GM21717 (cell line): ENCODE data around the gene ANK3.

ENCODE experiments used
- ATAC-seq: cut with Tn5 transposase; IDR thresholded peaks from one replicate; pipeline ENCODE4 v1.9.1; 2021; ENCODE audit warnings: mild to moderate bottlenecking, moderate library complexity; ENCODE audit not compliant: unreplicated experiment

The ANK3 gene

DNA sequence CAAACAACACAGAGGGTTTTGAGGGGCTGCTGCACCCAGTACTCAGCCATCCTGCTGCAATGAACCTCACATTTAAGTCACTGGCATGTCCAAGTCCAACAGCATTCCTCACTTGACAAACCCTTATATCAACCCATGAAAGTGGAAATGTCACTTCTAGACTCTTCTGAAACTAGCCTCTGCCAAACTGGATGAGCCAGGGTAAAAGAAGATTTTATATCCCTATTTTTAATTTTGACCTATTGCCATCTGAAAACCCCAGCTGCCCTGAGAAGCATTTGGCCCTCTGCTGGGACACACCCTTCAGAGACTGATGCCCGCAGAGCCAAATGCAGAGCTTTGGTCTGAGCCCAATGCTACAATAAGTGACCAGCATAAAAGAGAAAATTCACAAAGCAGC lies 201.1 kb downstream of the ANK3 start:
- no peak for ATAC-seq

DNA sequence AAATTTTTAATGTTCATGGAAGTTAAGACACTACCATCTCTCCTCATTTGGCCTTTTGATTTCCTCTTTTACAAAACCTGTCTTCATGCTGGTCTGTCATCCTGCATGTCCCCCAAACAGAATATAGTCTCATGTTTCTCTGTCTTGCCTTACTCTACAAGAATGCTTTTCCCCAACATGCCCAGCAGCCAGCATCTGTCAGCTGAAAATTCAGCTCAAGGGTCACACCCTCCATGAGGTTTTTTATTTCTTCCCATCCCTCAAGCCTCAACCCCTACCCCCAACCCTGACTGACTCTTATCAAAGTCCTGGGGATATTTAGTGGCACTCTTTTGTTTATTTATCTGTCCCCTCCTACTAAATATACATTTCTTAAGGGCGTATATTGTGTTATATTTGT lies 202.0 kb downstream of the ANK3 start:
- no peak for ATAC-seq

DNA sequence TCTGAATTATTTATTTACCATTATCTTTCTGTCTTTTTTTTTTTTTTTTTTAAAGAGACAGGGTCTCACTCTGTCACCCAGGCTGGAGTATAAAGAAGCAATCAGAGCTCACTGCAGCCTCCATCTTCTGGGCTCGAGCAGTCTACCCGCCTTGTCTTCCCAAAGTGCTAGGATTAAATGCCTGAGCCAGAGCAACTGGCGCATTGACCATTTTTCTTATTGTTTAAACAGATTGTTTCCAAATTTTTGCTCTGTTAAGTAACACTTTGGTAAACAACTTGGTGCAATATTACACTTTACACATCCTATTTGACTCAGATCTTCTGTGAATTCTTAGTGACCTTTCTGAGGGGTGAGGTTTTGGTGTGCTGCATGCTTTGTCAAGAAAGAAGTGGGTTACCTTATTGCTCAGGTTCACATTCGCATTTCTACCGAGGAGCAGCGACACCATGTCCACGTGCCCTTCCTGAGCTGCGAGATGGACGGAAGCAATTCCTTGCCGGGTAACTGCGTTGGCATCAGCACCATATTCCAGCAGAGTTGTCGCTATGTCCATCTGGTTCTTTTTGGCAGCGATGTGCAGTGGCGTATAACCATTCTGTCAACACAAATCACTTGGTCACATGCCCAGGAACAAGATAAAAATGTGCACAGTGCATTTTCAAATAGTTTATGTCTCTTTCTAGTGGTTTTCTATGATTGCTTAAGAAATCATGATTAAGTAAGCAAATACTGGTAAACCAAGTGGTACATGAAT lies 203.2 kb downstream of the ANK3 start:
- ATAC-seq: no peak

DNA sequence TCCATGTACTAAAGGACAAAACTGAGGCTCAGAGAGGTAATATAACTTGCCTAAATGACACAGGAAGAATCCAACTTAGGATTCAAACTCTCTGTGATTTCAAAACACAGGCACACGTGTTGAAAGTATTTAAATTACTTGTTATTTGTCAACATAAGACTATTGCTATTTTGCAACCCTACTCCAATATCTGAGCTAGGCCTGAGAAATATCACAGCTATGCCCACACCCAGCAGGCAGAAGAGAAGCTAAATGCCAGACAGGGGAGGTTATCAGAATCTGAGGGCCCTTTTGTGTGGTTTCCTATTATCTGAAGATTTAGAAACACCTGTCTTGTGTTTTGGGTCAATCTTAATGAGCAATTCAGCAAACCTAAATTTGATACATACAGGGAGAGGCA lies 204.3 kb downstream of the ANK3 start:
- ATAC-seq: no peak

- ATAC-seq: no peak
Measured at GRCh38 chr10:60182691-60183090, 207.0 kb downstream of the ANK3 start.

GRCh38 chr10:60176925-60177324 lies 212.8 kb downstream of the ANK3 start:
- ATAC-seq: no peak

GRCh38 chr10:60175441-60175971 lies 214.2 kb downstream of the ANK3 start:
- ATAC-seq: no peak

- no peak for ATAC-seq
Measured at GRCh38 chr10:60172363-60172990, 217.2 kb downstream of the ANK3 start.

- no peak for ATAC-seq
Measured at GRCh38 chr10:60171436-60172013, 218.2 kb downstream of the ANK3 start.

GRCh38 chr10:60170250-60170649 lies 219.4 kb downstream of the ANK3 start:
- ATAC-seq: no peak

DNA sequence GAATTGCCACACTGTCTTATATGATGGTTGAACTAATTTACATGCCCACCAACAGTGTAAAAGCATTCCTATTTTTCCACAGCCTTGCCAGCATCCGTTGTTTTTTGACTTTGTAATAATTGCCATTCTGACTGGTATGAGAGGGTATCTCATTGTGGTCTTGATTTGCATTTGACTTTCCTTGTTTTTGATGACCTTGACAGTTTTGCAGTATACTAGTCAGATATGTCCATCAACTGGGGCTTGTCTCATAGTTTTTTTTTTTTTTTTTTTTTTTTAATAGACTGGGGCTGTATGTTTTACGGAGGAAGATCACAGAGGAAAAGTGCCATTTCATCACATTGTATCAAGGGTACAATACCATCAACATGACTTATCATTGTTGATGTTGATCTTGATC lies 220.6 kb downstream of the ANK3 start:
- ATAC-seq: no peak

DNA sequence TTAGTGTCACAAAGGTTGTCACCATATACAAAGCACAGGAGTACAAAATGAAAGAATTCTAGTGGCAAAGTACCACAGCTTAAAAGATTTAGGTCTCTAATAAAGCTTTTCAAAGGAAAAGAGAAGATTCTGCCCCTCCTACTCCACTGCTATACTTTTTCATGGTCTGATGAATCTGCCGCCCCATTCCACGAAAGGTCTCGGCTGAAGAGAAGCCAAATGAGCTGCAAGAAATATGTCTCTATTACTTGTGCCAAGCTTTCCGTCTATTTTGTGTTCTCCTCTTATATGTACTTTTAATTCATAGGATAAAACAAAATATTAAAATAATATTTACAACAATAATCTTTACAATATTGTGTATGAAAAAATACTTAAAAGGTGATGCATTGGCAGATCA lies 222.6 kb downstream of the ANK3 start:
- no peak for ATAC-seq

DNA sequence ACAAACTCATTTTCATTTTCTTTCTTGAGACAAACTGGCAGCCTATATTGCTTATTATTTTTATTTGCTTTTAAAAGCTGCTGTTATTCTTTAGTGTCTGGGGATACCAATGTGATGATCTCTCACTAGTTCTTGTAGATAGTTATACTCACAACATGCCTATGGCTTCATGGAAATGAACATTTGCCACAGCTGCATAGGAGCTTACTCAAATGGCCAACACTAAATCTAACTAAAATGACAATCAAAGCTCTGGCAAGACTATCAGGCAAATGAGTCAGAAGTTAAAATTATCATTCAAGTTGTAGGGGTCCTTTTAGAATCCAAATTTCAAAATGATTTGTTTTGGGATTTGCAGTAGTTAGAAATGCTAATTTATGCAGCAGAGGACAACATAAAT lies 225.9 kb downstream of the ANK3 start:
- no peak for ATAC-seq

- no peak for ATAC-seq
Measured at GRCh38 chr10:60162631-60163030, 227.0 kb downstream of the ANK3 start.

DNA sequence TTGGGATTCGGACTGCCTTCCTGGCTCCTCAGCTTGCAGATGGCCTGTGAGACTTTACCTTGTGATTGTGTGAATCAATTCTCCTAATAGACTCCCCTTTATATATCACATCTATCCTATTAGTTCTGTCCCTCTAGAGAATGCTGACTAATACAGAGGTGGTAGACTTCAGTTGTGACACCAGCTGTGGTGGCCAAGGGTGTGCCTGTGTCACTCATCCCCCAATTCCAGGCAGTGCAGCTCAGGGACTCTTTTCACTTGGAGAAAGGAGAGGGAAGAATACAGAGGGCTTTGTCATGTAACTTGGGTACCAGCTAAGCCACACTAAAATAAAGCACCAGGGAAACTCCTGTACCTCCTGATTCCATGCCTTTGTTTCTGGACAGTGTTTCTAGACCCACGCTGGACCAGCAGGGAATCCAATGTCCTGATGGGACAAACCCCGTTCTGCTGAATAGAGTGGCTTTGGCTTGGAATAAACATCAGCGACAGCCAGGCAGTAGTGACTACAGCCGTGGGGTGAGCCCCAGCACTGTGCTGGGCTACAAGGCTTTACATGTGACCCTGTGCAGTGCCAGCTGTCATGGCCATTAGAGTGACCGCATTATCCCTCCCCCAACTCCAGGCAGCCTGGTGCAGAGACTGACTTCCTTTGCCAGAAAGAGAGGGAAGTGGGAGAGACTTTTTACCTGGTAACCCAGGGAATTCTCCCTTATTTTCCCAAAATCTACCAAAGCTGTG lies 233.6 kb downstream of the ANK3 start:
- ATAC-seq: no peak

DNA sequence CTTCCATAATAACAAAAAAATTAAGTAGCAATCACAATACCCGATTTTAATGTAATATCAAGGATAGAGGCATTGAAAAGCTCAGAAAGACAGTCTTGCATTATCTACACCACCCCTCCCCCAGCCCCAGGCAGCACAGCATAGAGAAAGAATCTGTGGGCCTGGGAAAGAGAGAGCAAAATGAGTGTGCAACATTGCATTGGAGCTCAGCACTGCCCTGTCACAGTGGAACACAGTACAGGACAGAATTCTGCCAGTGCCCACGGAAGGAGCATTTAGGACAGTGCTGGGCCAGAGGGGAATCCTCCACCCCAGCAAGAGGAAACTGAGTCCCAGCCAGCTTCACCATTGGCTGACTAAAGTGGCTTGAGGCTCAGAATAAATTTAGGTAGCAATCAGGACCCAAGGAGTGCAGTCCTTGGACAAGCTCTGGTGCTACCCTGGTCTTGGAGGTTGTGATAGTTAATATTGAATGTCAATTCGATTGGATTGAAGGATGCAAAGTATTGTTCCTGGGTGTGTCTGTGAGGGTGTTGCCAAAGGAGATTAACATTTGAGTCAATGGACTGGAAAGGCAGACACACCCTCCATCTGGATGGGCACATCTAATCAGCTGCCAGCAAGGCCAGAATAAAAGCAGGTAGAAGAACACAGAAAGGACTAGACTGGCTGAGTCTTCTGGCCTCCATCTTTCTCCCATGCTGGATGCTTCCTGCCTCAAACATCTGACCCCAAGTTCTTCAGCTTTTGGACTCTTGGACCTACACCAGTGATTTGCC lies 234.4 kb downstream of the ANK3 start:
- no peak for ATAC-seq

DNA sequence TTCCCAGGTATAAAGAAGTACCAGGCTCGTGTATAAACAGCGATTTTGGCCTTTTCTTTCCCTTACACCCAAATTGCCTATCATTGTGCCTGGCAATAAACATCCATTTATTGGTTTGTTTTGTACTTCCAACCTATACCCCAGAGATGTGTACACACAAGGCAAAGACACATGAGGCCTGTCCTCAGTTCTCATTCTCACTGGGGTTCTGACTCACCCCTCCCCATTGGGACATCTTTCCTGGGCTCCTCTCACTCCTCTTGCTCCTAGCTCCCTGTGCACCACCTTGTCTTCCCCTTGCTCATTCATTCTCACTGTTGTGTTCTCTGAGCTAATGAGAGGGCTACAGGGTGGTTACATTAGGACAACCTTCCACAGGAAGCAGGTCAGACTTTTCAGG lies 240.7 kb downstream of the ANK3 start:
- ATAC-seq: no peak

DNA sequence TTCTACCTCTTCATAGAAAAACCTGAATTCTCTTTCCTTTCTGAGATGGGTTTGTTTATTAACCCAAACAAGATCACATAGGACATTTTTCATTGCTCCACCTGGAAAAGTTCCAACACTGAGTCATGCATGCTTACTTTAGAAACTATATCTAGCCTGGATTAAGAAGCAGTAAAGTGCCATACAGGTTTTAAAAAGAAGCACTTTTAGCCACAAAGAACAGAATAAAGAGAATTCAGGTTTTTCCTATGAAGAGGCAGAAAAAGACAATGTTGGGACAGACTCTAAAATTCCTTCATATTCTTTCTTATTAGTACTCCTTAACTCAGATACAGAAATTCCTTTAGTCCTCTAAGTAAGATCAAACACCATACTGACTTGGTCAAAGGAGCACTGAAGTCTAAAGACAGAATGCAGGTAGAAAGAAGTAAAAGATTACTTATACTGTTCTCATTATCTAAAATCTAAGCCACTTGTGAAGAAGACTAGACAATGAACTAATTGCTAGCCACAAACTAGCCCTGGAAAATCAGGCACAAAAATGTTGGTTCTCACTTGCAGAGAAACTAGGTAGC lies 241.3 kb downstream of the ANK3 start:
- ATAC-seq: no peak

- ATAC-seq: no peak
Measured at GRCh38 chr10:60147576-60148265, 242.0 kb downstream of the ANK3 start.

- ATAC-seq: no peak
Measured at GRCh38 chr10:60147025-60147424, 242.7 kb downstream of the ANK3 start.
